Lower lobe of right lung (tissue), 2 donors: ENCODE measurements around the gene SLC19A1. TPM values are rescaled to one million over a fixed set of nuclear protein-coding genes. Genes with fewer than 3 reads are reported as not detected.
"Not testable (repeated sequence)": the region's sequence is repeated elsewhere in the genome, so short reads cannot be mapped to it uniquely, and the experiment has no call there.

Source experiments
- ATAC-seq, 2 donors: fragments of 200-7000 bp; cut with Tn5 transposase; one replicate each; pipeline ENCODE4 v1.9.1; 2020 to 2022; ENCODE audit warnings: mild to moderate bottlenecking in 2 of 2, moderate library complexity in 2 of 2
- DNase-seq: peaks from one replicate; pipeline ENCODE4 v3.0.0-alpha.2; 2020
- H3K27ac ChIP-seq: fragments of 200-600 bp; one replicate; pipeline ENCODE4 v1.8.0; 2022
- H3K27me3 ChIP-seq: fragments of 200-600 bp; one replicate; pipeline ENCODE4 v1.8.0; 2022; ENCODE audit warnings: low read depth
- H3K36me3 ChIP-seq: fragments of 200-600 bp; one replicate; pipeline ENCODE4 v1.8.0; 2022; ENCODE audit warnings: mild to moderate bottlenecking
- H3K4me1 ChIP-seq: fragments of 200-600 bp; one replicate; pipeline ENCODE4 v1.8.0; 2022
- H3K4me3 ChIP-seq: fragments of 200-600 bp; one replicate; pipeline ENCODE4 v1.8.0; 2022; ENCODE audit warnings: mild to moderate bottlenecking
- H3K9me3 ChIP-seq: fragments of 200-600 bp; one replicate; pipeline ENCODE4 v1.8.0; 2022
- intact Hi-C: fragments of 100-400 bp; cut with DNase I; formaldehyde crosslinking; loops from one replicate; pipeline ENCODE4 v1.11.0; 2022
- total RNA-seq: library from RNA; stranded (reverse); fragmentation: NEBNext Ultra II Directional; extraction: Animal tissue kit (Norgen Biotek cat#: 25700); gene quantifications from one replicate; pipeline ENCODE4 v1.2.1, GENCODE V29; 2021
- TF ChIP-seq, protein P1 (sequence below): fragments of 200-600 bp; IDR thresholded peaks from one replicate; pipeline ENCODE4 v1.8.0; 2022; ENCODE audit warnings: antibody characterized with exemption, mild to moderate bottlenecking
- donor health status: DM: no; HTN: yes; CAD: no; lungs with severe emphysema.

Gene SLC19A1
- total RNA-seq, 1 donor from 2014 or later = 50.7 TPM

DNA sequence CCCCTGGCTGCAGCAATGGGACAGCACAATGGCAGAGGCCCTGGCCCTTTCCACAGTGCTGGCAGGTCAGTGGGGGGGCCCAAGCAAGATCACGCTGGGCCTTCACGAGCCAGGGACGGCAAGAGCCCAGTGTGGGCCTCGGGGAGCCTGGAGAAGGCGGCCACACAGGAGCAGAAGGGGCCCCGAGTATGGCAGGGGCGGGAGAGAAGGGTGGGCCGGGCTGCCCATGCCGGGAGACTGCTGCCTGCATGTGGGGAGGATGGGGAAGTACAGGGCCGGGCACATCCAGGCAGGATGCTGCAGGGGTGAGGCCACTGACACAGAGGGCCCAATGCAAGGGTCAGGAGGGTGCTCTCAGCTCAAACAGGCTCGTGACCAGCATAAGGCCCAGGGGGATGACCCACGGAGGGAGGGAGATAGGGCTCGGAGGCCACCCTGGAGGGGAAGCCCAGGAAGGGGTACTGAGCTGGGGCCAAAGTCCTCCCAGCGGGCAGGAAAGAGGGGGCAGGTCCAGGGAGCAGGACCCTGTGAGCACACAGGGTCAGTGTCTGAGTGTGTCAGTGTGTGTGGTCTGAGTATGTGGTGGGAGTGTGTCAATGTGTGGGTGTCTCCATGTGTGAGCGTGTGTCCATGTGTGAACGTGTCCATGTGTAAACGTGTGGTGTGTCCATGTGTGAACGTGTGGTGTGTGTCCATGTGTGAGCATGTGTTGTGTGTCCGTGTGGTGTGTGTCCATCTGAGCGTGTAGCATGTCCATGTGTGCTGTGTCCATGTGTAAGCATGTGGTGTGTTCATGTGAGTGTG lies 13.1 kb downstream of the SLC19A1 start:
- Histone ChIP-seq H3K36me3 (peaks cover 20% of the 10 kb centered on the region), H3K4me3 (no peak overlapping the region), H3K27ac (peak overlapping the region; percentile 65), H3K9me3 (no peaks in the 10 kb centered on the region), H3K27me3 (no peaks in the 10 kb centered on the region), H3K4me1 (peaks cover 18% of the 10 kb centered on the region)
- peak in 1 of 2 donors; percentile 1 for ATAC-seq
- DNase-seq = peak; percentile 55
- intact Hi-C loops = no loop called here
- TF ChIP-seq, protein P1, sequence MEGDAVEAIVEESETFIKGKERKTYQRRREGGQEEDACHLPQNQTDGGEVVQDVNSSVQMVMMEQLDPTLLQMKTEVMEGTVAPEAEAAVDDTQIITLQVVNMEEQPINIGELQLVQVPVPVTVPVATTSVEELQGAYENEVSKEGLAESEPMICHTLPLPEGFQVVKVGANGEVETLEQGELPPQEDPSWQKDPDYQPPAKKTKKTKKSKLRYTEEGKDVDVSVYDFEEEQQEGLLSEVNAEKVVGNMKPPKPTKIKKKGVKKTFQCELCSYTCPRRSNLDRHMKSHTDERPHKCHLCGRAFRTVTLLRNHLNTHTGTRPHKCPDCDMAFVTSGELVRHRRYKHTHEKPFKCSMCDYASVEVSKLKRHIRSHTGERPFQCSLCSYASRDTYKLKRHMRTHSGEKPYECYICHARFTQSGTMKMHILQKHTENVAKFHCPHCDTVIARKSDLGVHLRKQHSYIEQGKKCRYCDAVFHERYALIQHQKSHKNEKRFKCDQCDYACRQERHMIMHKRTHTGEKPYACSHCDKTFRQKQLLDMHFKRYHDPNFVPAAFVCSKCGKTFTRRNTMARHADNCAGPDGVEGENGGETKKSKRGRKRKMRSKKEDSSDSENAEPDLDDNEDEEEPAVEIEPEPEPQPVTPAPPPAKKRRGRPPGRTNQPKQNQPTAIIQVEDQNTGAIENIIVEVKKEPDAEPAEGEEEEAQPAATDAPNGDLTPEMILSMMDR = no peak

DNA sequence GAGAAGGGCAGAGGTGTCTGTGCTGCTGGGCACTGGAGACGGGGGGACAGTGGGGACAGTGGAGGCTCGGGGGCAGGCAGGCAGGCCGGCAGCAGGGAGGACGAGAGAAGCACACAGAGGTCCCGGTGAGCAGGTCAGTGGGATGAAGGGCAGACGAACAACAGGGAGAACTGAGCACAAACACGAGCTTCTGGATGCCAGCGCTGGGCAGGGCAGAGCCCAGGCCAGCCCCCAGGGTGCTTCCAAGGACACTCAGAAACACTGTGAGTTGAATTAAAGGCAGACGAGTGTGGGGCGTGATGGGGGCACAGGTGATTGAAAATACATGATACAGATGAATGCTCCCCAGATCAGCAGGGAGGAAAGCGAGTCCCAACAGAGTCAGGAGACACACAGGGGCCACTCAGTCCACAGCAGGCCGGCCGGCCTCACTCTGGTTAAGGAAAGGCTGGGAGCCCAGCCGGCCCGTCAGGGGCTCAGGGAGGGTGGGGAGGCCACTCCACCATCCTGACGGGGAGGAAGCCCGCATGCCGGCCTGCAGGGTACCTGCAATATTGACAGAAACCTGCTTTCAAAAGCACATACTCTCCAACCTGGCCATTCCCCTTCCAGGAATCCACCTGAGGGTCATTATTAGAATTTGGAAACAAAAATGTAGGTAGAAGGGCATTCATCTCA lies 14.1 kb downstream of the SLC19A1 start:
- peak overlapping the region; percentile 65 for H3K27ac ChIP-seq

GRCh38 chr21:45527151-45527999 lies 14.9 kb downstream of the SLC19A1 start:
- Histone ChIP-seq H3K36me3 (peaks cover 20% of the 10 kb centered on the region), H3K27ac (peak overlapping the region; percentile 65)
- peak; percentile 70 to 80 for ATAC-seq

More for the DNA sequence above, 14.1 kb downstream of the SLC19A1 start:
- Histone ChIP-seq H3K36me3 (peaks cover 20% of the 10 kb centered on the region), H3K9me3 (no peaks in the 10 kb centered on the region), H3K4me3 (no peak overlapping the region), H3K4me1 (peaks cover 9% of the 10 kb centered on the region), H3K27me3 (no peaks in the 10 kb centered on the region)
- TF ChIP-seq, protein P1 = no peak
- peak; percentile 67 for DNase-seq
- intact Hi-C loops = no loop called here
- peak; percentile 40 to 49 for ATAC-seq

DNA sequence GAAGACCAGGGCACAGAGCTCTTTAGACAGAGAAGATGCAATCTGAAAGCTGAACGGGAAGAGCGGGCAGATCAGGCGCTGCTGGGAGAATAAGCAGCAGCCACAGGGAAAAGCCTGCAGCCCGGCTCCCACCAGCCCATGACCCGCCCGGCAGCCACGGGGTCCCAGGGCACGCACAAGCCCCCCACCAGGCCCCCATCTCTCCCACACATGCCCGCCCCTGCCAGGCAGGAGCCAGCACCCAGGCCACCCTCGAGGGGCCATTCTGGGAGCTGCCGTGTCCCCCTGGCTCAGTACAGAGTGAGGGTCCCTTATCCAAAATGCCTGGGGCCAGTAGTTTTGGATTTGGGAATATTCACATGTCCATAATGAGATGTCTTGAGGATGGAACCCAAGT lies 16.3 kb downstream of the SLC19A1 start:
- Histone ChIP-seq H3K27ac (no peak overlapping the region), H3K36me3 (peaks cover 13% of the 10 kb centered on the region), H3K27me3 (no peaks in the 10 kb centered on the region), H3K9me3 (peaks cover 6% of the 10 kb centered on the region), H3K4me1 (peaks cover 9% of the 10 kb centered on the region), H3K4me3 (no peak overlapping the region)
- DNase-seq (peak; percentile 20), ATAC-seq (no peak)
- intact Hi-C loops = no loop called here
- TF ChIP-seq, protein P1 = no peak

More at GRCh38 chr21:45527151-45527999, 14.9 kb downstream of the SLC19A1 start:
- H3K9me3 ChIP-seq, intact Hi-C loops, H3K4me1 ChIP-seq, H3K27me3 ChIP-seq, H3K4me3 ChIP-seq: not testable (repeated sequence)
- peak; percentile 87 for DNase-seq

GRCh38 chr21:45525153-45525909 lies 16.9 kb downstream of the SLC19A1 start:
- peak; percentile 75 for DNase-seq
- peak; percentile 21 to 29 for ATAC-seq
- intact Hi-C loops = no loop called here
- peaks cover 13% of the 10 kb centered on the region for H3K36me3 ChIP-seq
- H3K4me3 ChIP-seq = no peak overlapping the region
- TF ChIP-seq, protein P1 = no peak
- no peak overlapping the region for H3K27ac ChIP-seq
- no peaks in the 10 kb centered on the region for H3K27me3 ChIP-seq
- H3K9me3 ChIP-seq = peaks cover 12% of the 10 kb centered on the region
- peaks cover 9% of the 10 kb centered on the region for H3K4me1 ChIP-seq
